ENCODE data around the gene MRTFB.
"Not testable (repeated sequence)": the region's sequence is repeated elsewhere in the genome, so short reads cannot be mapped to it uniquely, and the experiment has no call there.

Gene MRTFB

GRCh38 chr16:14070877-14071575, at the start of gene MRTFB:
Gene MRTFB, plus strand, starts transcription at chr16:14071319. Its CDS starts 69,288 bp downstream, at chr16:14140607.
- in situ Hi-C loops (cut with MboI; ENCODE audit: low sequenced_read_pairs) = no loop called here

- in situ Hi-C loops (cut with MboI; ENCODE audit: low sequenced_read_pairs) = not testable (repeated sequence)
Measured at GRCh38 chr16:14023526-14023925, 47.6 kb upstream of the MRTFB start.

- in situ Hi-C loops (cut with MboI; ENCODE audit: low sequenced_read_pairs) = no loop called here
Measured at GRCh38 chr16:14024283-14024682, 46.8 kb upstream of the MRTFB start.

- in situ Hi-C loops (cut with MboI; ENCODE audit: low sequenced_read_pairs) = no loop called here
Measured at GRCh38 chr16:14026572-14027285, 44.4 kb upstream of the MRTFB start.

GRCh38 chr16:14028202-14028601, 42.9 kb upstream of the MRTFB start:
- in situ Hi-C loops (cut with MboI; ENCODE audit: low sequenced_read_pairs) = no loop called here

GRCh38 chr16:14029658-14030057, 41.5 kb upstream of the MRTFB start:
- in situ Hi-C loops (cut with MboI; ENCODE audit: low sequenced_read_pairs) = no loop called here

GRCh38 chr16:14035092-14035491, 36.0 kb upstream of the MRTFB start:
- in situ Hi-C loops (cut with MboI; ENCODE audit: low sequenced_read_pairs) = no loop called here

- in situ Hi-C loops (cut with MboI; ENCODE audit: low sequenced_read_pairs) = no loop called here
Measured at GRCh38 chr16:14036889-14037288, 34.2 kb upstream of the MRTFB start.

GRCh38 chr16:14037960-14038359, 33.2 kb upstream of the MRTFB start:
- in situ Hi-C loops (cut with MboI; ENCODE audit: low sequenced_read_pairs) = no loop called here

GRCh38 chr16:14041164-14041563, 30.0 kb upstream of the MRTFB start:
- in situ Hi-C loops (cut with MboI; ENCODE audit: low sequenced_read_pairs) = no loop called here

GRCh38 chr16:14042706-14043105, 28.4 kb upstream of the MRTFB start:
- in situ Hi-C loops (cut with MboI; ENCODE audit: low sequenced_read_pairs) = no loop called here

- in situ Hi-C loops (cut with MboI; ENCODE audit: low sequenced_read_pairs) = no loop called here
Measured at GRCh38 chr16:14043278-14043677, 27.8 kb upstream of the MRTFB start.

GRCh38 chr16:14043793-14044192, 27.3 kb upstream of the MRTFB start:
- in situ Hi-C loops (cut with MboI; ENCODE audit: low sequenced_read_pairs) = no loop called here

- in situ Hi-C loops (cut with MboI; ENCODE audit: low sequenced_read_pairs) = not testable (repeated sequence)
Measured at GRCh38 chr16:14047121-14047859, 23.8 kb upstream of the MRTFB start.

GRCh38 chr16:14050291-14051027, 20.7 kb upstream of the MRTFB start:
- in situ Hi-C loops (cut with MboI; ENCODE audit: low sequenced_read_pairs) = no loop called here

GRCh38 chr16:14051103-14051729, 19.9 kb upstream of the MRTFB start:
- in situ Hi-C loops (cut with MboI; ENCODE audit: low sequenced_read_pairs) = no loop called here

- in situ Hi-C loops (cut with MboI; ENCODE audit: low sequenced_read_pairs) = no loop called here
Measured at GRCh38 chr16:14056970-14057369, 14.1 kb upstream of the MRTFB start.

GRCh38 chr16:14057878-14058382, 13.2 kb upstream of the MRTFB start:
- in situ Hi-C loops (cut with MboI; ENCODE audit: low sequenced_read_pairs) = no loop called here

GRCh38 chr16:14061732-14062259, 9.3 kb upstream of the MRTFB start:
- in situ Hi-C loops (cut with MboI; ENCODE audit: low sequenced_read_pairs) = no loop called here

GRCh38 chr16:14062261-14062660, 8.9 kb upstream of the MRTFB start:
- in situ Hi-C loops (cut with MboI; ENCODE audit: low sequenced_read_pairs) = no loop called here

All from hTERT RPE-1 (cell line).